Measurements from ENCODE around the gene ARHGAP45.

ARHGAP45 gene

DNA sequence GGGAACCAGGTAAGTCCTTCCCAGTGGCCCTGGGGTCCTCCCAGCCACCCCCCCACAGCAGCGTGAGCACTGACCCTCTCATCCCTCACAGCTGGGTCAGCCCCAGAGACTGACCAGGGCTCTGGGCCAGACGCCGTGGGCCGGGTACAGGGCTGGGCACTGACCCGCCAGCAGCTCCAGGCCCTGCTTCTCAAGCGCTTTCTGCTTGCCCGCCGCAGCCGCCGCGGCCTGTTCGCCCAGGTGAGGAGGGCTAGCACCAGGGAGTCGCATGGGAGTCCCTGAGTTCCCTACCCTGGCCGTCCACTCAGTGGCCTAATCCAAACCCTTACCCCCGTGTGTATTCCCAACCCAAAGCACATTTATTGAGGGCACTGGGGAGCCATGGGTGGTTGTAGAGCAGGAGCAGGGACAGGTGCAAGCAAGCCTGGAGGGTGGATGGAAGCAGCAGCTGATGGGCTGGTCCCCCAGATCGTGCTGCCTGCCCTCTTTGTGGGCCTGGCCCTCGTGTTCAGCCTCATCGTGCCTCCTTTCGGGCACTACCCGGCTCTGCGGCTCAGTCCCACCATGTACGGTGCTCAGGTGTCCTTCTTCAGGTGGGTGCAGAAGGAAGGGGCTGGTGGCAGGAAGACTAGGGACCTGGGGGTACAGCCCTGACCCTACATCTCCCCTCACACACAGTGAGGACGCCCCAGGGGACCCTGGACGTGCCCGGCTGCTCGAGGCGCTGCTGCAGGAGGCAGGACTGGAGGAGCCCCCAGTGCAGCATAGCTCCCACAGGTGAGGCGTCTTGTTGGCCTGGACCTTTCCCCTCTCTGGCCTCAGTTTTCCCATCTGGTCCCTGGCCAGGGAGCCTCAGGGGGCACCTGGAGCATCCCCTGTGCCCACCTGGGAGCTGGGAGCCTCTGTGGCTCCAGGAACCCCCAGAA lies 12.6 kb upstream of the ARHGAP45 start:
- no peak for DNase-seq (ENCODE audit: low spot score)

DNA sequence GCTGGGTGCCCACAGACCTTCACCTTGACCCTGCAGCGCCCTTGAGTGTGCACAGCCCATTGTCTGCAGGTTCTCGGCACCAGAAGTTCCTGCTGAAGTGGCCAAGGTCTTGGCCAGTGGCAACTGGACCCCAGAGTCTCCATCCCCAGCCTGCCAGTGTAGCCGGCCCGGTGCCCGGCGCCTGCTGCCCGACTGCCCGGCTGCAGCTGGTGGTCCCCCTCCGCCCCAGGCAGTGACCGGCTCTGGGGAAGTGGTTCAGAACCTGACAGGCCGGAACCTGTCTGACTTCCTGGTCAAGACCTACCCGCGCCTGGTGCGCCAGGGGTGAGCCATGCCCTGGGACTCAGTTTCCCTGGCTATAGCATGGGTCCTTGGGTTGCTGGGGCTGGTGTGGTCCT lies 11.9 kb upstream of the ARHGAP45 start:
- no peak for DNase-seq (ENCODE audit: low spot score)

DNA sequence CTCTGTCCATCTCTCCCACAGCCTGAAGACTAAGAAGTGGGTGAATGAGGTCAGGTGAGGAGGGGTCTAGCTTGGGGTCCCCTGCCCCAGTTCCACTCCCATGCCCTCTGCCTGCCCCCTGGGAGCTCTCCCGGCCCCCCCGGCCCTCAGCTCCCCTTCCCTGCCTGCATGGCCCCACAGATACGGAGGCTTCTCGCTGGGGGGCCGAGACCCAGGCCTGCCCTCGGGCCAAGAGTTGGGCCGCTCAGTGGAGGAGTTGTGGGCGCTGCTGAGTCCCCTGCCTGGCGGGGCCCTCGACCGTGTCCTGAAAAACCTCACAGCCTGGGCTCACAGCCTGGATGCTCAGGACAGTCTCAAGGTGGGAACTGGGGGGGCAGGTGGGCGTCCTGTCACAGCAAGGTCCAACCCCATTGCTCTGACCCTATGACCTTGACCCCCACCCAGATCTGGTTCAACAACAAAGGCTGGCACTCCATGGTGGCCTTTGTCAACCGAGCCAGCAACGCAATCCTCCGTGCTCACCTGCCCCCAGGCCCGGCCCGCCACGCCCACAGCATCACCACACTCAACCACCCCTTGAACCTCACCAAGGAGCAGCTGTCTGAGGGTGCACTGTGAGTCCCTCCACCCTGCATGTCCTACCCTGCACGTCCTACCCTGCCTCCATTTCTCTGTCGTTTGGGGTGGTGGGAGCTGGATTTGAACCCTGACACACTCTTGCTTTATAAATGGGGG lies 10.9 kb upstream of the ARHGAP45 start:
- no peak for DNase-seq (ENCODE audit: low spot score)

DNA sequence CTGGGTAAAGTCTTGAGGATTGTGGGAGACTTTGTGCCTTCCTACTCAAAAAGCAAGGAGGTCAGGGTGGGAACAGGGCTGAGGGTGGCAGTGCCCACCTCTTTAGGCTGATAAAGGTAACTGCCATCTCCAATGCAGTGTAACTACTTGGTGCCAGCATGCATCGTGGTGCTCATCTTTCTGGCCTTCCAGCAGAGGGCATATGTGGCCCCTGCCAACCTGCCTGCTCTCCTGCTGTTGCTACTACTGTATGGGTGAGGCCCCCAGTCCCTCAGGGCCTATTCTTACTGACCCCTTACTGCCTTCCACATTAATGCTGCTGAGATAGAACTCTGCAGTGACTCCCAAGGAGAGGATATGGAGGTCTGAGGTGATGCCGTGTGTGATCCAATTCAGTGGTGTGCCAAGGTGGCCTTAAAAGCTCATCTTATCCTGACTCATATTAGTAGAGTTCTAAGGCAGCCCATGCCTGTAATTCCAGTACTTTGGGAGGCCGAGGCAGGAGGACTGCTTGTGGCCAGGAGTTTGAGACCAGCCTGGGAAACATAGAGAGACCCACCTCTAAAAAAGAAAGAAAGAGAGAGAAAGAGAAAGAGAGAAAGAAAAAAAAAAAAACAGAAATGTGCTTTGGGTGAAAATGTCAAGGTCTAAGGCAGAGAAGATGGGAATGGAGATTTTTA lies 9.7 kb upstream of the ARHGAP45 start:
- DNase-seq (ENCODE audit: low spot score): peak; percentile 63

DNA sequence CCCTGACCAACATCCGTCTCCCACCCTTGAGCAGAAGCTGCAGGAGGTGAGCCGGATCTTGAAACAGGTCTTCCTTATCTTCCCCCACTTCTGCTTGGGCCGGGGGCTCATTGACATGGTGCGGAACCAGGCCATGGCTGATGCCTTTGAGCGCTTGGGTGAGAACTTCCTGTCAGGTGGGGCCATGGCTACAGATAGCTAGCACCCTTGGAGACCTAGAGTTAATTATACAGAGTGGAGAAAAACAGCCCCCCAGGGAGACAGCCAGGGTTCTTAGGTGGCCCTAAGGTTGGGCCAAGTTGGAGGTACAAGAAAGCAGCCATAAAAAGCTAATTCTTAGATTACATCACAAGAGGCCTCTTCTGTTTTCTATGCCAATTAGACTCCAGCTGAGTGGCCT lies 8.9 kb upstream of the ARHGAP45 start:
- DNase-seq (ENCODE audit: low spot score): no peak

DNA sequence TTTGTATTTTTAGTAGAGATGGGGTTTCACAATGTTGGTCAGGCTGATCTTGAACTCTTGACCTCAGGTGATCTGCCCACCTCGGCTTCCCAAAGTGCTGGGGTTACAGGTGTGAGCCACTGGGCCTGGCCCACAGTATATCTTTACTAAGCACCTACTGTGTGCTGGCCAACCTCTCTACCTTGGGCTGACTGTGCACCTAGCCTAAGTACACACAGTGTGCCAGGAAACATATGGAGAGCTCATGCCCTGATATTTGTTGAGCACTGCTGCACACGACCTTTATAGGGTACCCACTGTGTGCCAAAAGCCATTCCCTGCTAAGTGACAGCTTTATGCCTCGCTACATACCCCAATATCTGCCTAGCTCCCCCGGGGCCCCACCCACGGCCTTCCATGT lies 6.3 kb upstream of the ARHGAP45 start:
- DNase-seq (ENCODE audit: low spot score): no peak

DNA sequence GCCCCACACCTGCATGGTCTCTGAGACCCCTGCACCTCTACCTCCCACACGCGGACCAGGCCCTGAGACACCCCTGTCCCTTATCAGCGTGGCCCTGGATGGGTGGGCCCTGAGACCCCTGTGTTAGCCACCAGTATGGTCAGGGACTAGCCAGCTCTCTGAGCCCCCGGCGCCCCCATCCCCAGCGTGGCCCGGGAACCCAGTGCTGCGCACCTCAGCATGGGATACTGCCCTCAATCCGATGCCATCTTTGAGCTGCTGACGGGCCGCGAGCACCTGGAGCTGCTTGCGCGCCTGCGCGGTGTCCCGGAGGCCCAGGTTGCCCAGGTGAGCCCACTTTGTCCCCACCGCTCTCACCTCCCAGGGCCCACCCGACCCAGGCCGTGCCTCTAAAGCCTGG lies 5.0 kb upstream of the ARHGAP45 start:
- no peak for DNase-seq (ENCODE audit: low spot score)

DNA sequence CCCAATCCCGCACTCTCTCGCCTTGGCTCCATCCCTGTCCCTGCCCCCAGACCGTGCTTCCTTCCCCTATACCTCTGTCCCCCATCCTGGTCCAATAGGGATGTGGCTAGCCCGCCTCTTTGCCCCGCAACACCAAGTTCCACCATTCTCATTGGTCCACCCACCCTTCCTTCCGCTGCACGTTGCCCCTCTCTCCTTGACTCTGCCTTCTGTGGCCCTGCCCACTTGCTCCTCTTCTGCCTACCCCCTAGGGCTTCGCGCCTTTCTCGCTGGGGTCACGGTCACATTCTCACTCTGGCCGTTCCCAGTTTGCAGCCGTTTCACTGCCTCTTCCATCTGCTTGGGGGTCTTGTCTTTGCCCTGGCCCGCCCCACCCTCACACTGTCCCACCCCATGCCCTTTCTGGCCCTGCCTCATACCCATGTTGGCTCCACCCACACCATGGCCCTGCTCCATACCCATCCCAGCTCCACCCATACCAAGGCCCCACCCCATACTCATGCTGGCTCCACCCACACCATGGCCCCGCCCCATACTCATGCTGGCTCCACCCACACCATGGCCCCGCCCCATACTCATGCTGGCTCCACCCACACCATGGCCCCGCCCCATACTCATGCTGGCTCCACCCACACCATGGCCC lies 4.5 kb upstream of the ARHGAP45 start:
- DNase-seq (ENCODE audit: low spot score): no peak

DNA sequence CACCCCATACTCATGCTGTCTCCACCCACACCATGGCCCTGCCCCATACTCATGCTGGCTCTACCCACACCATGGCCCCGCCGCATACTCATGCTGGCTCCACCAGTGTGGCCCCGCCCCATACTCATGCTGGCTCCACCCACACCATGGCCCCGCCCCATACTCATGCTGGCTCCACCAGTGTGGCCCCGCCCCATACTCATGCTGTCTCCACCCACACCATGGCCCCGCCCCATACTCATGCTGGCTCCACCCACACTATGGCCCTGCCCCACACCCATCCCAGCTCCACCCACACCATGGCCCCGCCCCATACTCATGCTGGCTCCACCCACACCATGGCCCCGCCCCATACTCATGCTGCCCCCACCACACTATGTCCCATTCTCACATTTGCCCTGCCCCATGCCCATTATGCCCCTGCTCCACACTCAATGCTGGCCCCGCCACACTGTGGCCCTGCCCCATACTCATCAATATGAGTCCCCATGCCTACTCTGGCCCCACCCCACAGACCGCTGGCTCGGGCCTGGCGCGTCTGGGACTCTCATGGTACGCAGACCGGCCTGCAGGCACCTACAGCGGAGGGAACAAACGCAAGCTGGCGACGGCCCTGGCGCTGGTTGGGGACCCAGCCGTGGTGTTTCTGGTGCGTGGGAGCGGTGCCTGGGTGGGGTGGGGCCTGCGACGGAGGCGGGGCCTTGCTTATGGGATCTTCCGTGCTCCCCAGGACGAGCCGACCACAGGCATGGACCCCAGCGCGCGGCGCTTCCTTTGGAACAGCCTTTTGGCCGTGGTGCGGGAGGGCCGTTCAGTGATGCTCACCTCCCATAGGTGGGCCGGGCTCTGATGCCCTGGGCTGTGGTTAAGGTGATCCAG lies 3.7 kb upstream of the ARHGAP45 start:
- no peak for DNase-seq (ENCODE audit: low spot score)

DNA sequence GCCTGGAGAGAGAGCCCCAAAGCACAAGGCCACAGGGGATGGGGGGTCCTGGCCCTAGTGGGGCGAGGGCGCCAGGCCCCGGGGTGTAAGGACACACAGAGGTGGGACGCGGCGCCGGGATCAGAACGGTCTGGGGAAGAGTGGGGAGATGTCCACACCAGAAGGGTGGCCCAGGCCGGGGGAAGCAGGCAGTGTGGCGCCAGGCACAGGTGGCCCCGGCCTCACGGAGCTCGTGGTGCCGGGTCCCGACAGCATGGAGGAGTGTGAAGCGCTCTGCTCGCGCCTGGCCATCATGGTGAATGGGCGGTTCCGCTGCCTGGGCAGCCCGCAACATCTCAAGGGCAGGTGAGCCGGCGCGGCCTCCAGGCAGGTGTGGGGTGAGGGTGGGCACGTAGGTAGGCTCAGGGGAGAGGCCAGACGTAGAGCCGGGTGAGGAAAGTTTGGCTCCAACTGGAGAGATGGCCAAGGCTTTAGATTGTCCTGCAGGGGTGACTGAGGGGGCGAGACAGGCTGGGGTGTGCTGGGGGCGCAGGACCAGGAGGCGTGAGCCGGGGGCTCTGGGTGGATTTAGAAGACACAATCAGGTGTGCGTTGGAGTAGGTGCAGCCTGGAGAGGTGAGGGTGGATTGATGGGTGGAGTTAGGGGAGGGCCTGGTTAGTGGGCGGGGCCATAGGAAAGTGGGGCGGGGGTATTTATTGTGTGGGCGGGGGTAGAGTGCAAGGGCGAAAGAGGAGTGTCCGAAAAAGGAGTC lies 2.9 kb upstream of the ARHGAP45 start:
- DNase-seq (ENCODE audit: low spot score): no peak

DNA sequence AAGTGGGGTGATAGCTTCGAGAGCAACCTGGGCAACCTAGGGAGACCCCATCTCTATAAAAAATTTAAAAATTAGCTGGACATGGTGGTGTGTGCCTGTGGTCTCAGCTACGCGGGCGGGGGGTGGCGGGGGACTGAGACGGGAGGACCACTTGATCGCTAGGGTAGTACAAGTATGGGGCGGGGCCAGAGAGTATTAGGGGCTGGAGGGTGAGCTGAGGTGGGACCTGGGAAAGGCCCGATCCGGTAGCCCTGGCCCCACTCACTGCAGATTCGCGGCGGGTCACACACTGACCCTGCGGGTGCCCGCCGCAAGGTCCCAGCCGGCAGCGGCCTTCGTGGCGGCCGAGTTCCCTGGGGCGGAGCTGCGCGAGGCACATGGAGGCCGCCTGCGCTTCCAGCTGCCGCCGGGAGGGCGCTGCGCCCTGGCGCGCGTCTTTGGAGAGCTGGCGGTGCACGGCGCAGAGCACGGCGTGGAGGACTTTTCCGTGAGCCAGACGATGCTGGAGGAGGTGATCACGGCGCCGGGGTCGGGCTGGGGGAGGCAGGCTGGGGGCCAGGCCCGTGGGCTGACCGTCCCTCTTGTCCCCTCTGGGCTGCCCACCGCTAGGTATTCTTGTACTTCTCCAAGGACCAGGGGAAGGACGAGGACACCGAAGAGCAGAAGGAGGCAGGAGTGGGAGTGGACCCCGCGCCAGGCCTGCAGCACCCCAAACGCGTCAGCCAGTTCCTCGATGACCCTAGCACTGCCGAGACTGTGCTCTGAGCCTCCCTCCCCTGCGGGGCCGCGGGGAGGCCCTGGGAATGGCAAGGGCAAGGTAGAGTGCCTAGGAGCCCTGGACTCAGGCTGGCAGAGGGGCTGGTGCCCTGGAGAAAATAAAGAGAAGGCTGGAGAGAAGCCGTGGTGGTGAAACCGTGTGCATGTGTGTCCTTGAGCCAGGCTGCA lies 2.0 kb upstream of the ARHGAP45 start:
- DNase-seq (ENCODE audit: low spot score): peak; percentile 30

DNA sequence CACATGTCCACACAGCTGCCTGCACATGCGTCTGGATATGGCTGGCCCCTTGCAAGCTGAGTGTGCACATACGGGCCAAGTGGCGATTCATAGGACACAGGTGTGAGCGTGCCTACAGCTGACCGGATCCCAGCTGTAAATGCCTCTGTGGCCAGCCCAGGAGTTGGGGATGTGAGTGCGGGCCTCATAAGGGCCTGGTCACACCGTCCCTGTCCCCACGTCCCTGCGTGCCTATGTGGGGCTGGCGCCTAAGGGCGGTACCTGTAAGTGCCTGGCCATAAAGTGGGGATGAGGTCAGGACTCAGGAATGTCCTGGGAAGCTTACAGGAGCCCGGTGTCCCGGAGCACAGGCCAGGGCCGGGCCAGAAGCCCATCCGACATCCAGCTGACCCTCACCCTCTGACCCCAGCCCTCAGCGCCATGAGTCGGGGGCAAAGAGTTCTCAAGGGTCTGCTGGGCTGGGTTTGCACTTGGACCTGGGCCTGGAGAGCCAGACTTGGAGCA lies 1.3 kb upstream of the ARHGAP45 start:
- no peak for DNase-seq (ENCODE audit: low spot score)

DNA sequence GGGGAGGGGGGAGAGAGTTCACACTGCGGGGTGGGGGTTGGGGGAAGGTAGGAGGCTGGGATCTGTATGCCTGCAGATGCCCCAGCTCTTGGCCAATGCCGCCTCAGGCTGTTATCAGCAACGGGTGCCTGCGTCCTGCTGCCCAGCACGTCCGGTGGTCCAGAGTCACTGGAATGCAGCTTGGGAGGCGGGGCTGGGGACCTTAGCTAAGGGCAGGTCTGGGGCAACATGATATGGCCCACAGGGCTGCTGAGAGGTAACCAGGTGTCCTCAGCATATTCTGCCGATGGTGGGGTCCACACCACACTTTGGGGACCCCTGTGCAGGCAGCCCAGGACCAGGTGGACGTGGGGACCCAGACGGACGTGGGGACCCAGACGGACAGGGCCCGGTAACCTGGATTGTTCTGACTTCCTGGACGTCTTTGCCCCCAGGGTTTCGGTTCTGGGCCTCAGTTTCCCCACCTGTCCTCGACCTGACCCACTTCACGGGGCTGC lies 668 bp upstream of the ARHGAP45 start:
- DNase-seq (ENCODE audit: low spot score): no peak

DNA sequence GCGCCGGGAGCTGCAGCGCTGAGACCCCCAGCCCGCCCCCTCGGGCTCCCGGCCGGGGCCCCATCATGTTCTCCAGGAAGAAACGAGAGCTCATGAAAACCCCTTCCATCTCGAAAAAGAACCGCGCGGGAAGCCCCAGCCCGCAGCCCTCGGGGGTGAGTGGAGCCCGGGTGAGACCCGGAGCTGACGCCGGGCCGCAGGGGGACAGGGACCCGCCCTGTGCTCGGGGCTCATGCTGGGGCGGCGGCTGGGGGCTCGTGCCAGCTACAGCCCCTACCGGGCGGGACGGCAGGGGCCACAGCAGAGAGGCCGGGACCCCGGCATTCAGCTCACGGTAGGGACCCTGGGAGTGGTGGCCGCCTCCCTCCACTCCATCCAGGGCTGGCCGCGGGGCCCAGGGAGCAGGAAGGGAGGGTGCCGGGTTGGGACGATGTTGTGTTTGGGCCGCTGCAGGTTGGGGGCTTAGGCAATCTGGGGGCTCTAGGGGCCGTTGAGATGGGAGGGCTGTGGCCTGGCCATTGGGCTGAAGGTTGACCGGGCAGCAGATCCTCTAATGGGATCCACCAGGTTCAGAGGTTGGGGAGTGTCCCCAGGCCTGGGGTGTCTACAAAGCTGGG lies 482 bp downstream of the ARHGAP45 start:
- DNase-seq (ENCODE audit: low spot score): no peak

DNA sequence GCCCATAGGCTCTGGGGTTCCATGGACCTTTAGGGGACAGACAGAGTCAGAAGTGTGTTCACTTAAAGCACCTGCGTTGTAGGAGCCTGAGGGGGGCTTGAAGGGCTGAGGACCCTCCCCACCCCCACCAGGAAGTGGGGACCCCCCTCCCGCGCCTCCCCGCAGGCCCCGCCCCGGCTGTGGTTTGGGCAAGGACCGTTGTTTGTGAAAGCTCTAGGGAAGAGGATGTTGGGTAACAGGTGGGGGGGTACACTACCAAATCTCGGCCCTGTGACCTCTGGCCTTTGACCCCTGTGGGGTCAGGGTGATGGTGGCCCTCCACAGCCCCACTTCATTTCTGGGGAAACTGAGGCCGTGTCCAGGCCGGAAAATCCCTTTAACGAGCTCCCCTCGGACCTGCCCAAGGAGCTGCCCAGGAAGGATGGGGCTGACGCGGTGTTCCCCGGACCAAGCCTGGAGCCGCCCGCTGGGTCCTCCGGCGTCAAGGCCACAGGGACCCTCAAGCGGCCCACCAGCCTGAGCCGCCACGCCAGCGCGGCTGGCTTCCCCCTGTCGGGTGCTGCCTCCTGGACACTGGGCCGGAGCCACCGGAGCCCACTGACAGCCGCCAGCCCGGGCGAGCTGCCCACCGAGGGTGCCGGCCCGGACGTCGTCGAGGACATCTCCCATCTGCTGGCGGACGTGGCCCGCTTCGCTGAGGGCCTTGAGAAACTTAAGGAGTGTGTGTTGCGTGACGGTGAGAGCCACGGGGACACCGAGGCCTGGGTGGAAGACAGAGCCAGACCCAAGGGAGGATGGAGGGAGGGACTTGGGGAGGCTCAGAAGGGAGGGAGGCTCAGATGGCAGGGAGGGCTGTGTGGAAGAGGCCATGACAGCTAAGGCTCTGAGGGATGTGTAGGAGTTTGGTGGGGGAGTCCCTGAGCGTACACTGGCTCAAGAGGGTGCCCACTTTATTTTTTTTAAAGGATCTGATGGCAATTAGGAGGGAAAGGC lies 1.3 kb downstream of the ARHGAP45 start:
- no peak for DNase-seq (ENCODE audit: low spot score)

DNA sequence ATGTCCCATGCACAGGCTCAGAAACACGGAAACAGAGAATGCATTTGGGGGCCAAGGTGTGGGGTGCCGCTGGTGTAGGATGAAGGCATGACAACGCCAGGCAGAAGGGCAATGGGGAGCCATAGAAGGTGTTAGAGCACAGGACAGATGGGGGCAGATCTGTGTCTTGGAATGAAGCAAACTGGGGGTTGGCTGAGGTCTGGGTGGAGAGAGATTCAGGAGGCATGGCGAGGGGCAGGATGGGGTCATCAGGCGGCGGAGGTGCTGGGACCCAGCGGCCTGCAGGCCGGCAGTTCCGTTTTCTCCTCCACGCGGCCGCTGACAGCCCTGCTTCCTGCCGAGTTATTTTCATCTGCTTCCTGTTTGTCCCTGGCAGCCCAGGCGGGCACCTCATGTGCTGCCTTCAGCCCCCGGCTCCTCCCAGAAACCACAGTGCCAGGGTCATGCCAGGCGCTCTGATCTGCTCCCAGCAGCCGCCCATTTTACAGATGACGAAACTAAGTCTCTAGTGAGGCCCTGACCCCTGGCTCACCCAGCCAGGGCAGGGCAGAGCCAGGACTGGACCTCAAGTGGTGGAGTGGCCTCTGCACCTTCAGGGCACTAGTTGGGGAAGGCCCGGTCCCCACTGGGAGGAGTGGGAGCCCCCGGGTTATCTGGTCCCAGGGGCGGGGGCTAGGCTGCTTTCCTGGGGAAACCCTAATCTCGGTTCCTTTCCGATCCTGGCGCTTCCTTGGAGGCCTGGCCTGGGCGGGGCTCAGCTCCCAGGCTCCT lies 2.2 kb downstream of the ARHGAP45 start:
- no peak for DNase-seq (ENCODE audit: low spot score)

DNA sequence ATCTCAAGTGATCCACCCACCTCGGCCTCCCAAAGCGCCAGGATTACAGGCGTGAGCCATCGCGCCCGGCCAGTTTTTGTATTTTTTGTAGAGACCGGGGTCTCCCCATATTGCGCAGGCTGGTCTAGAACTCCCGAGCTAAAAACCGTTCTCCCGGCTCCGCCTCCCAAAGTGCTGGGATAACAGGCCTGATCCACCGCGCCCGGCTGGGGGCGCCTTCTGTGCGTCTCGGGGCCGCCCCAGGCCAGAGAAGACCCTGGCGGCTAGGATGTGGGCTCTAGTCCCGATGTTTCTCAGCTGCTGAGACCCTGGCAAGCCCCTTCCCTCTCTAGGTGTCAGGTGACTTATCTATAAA lies 3.6 kb downstream of the ARHGAP45 start:
- DNase-seq (ENCODE audit: low spot score): peak; percentile 51

All from cerebellar cortex (tissue), 1 donor.